RPMI7951 (cell line): ENCODE measurements around the gene GNAS-AS1. TPM values are rescaled to one million over a fixed set of nuclear protein-coding genes. Genes with fewer than 3 reads are reported as not detected.

Experiments used
- DNase-seq: peaks from one replicate; pipeline ENCODE4 v3.0.0-alpha.2; 2012; ENCODE audit warnings: low read depth
- total RNA-seq: library from RNA; depleted of rRNA; stranded (reverse); fragments of >200 nt; shearing (Covaris generic); gene quantifications from 2 replicates; pipeline ENCODE4 v1.2.3, GENCODE V29; 2014

GNAS-AS1 gene
- total RNA-seq, 1 experiment from 2014 or later: 1.1 TPM

GRCh38 chr20:58855506-58856389 is 5.0 kb upstream of the GNAS-AS1 start:
- DNase-seq: no peak

- DNase-seq: no peak
These were observed 4.2 kb upstream of the GNAS-AS1 start for GRCh38 chr20:58854638-58855471.

GRCh38 chr20:58853976-58854637 is 3.4 kb upstream of the GNAS-AS1 start:
- no peak for DNase-seq

- DNase-seq: no peak
These were observed 2.8 kb upstream of the GNAS-AS1 start for GRCh38 chr20:58853466-58853865.

- DNase-seq: peak; percentile 49
These were observed 2.0 kb upstream of the GNAS-AS1 start, which contains the start of gene GNAS for GRCh38 chr20:58852543-58853271. Gene GNAS, plus strand, starts transcription at chr20:58852716.

GRCh38 chr20:58851969-58852458 is 1.3 kb upstream of the GNAS-AS1 start:
- no peak for DNase-seq

- DNase-seq: no peak
These were observed 693 bp upstream of the GNAS-AS1 start for GRCh38 chr20:58851221-58851968.

- DNase-seq: no peak
These were observed 3.2 kb downstream of the GNAS-AS1 start for GRCh38 chr20:58847463-58847862.

GRCh38 chr20:58845706-58846105 is 5.0 kb downstream of the GNAS-AS1 start:
- no peak for DNase-seq

- no peak for DNase-seq
These were observed 7.6 kb downstream of the GNAS-AS1 start for GRCh38 chr20:58843128-58843556.

GRCh38 chr20:58842276-58842675 is 8.4 kb downstream of the GNAS-AS1 start:
- no peak for DNase-seq

- DNase-seq: no peak
These were observed 9.0 kb downstream of the GNAS-AS1 start for GRCh38 chr20:58841539-58842264.

GRCh38 chr20:58840816-58841538 is 9.7 kb downstream of the GNAS-AS1 start:
- no peak for DNase-seq

- no peak for DNase-seq
These were observed 10.5 kb downstream of the GNAS-AS1 start for GRCh38 chr20:58839991-58840747.

GRCh38 chr20:58839474-58839874 is 11.2 kb downstream of the GNAS-AS1 start:
- peak; percentile 57 for DNase-seq

- DNase-seq: peak; percentile 44
These were observed 12.5 kb downstream of the GNAS-AS1 start for GRCh38 chr20:58838174-58838573.

- DNase-seq: no peak
These were observed 13.0 kb downstream of the GNAS-AS1 start for GRCh38 chr20:58837717-58838116.

GRCh38 chr20:58836616-58837204 is 14.0 kb downstream of the GNAS-AS1 start:
- no peak for DNase-seq
